GM23338 (cell line): ENCODE measurements around the gene LRRFIP1. TPM values are rescaled to one million over a fixed set of nuclear protein-coding genes. Genes with fewer than 3 reads are reported as not detected.

Source experiments
- ATAC-seq: fragments of 200-7000 bp; cut with Tn5 transposase; 3 replicates; pipeline ENCODE4 v1.9.1; 2020
- DNase-seq: peaks from one replicate; pipeline ENCODE4 v3.0.0-alpha.2; 2015; ENCODE audit warnings: low spot score
- H2AFZ ChIP-seq: fragments of 200-600 bp; sonication (generic); 2 replicates; pipeline ENCODE4 v1.8.0; 2016; ENCODE audit warnings: antibody characterized with exemption, mild to moderate bottlenecking, moderate library complexity
- H3F3A ChIP-seq: fragments of 200-600 bp; sonication (generic); replicated peaks from 2 replicates; pipeline ENCODE4 v1.8.0; 2017; ENCODE audit warnings: antibody characterized with exemption, mixed run types, low read depth
- H3K27ac ChIP-seq: fragments of 200-600 bp; sonication (generic); 2 replicates; pipeline ENCODE4 v1.6.1; 2016; ENCODE audit warnings: low read depth
- H3K27me3 ChIP-seq: fragments of 200-600 bp; sonication (generic); 2 replicates; pipeline ENCODE4 v1.8.0; 2016; ENCODE audit warnings: mild to moderate bottlenecking, mixed run types, moderate library complexity; ENCODE audit not compliant: insufficient read depth
- H3K36me3 ChIP-seq: fragments of 200-600 bp; sonication (generic); 2 replicates; pipeline ENCODE4 v1.8.0; 2016; ENCODE audit warnings: mild to moderate bottlenecking; ENCODE audit not compliant: insufficient read depth
- H3K4me1 ChIP-seq: fragments of 200-600 bp; sonication (generic); 2 replicates; pipeline ENCODE4 v1.8.0; 2016; ENCODE audit warnings: mild to moderate bottlenecking, moderate library complexity; ENCODE audit not compliant: insufficient read depth
- H3K4me2 ChIP-seq: fragments of 200-600 bp; sonication (generic); 2 replicates; pipeline ENCODE4 v1.7.1; 2017; ENCODE audit warnings: mixed run types
- H3K4me3 ChIP-seq: fragments of 200-600 bp; sonication (generic); 2 replicates; pipeline ENCODE4 v1.6.1; 2016; ENCODE audit warnings: mixed run types
- H3K79me2 ChIP-seq: fragments of 200-600 bp; sonication (generic); replicated peaks from 2 replicates; pipeline ENCODE4 v1.8.0; 2017; ENCODE audit warnings: mild to moderate bottlenecking; ENCODE audit not compliant: insufficient read depth
- H3K9me2 ChIP-seq: fragments of 200-600 bp; sonication (generic); 2 replicates; pipeline ENCODE4 v1.8.0; 2017; ENCODE audit not compliant: insufficient read depth
- H4K20me1 ChIP-seq: fragments of 200-600 bp; sonication (generic); replicated peaks from 2 replicates; pipeline ENCODE4 v1.8.0; 2017; ENCODE audit warnings: mild to moderate bottlenecking; ENCODE audit not compliant: insufficient read depth
- H3K27ac Mint-ChIP-seq: 2 replicates; pipeline ENCODE4 v1.8.0; 2020; ENCODE audit warnings: inconsistent platforms, mild to moderate bottlenecking, moderate library complexity, mixed read lengths
- H3K27me3 Mint-ChIP-seq: 3 replicates; pipeline ENCODE4 v1.8.0; 2022; ENCODE audit warnings: low read depth, mild to moderate bottlenecking, moderate library complexity, mixed read lengths, inconsistent platforms; ENCODE audit not compliant: insufficient read depth, poor library complexity
- H3K36me3 Mint-ChIP-seq: 3 replicates; pipeline ENCODE4 v1.8.0; 2021; ENCODE audit warnings: low read depth, mild to moderate bottlenecking, inconsistent platforms, moderate library complexity, mixed read lengths
- H3K4me1 Mint-ChIP-seq: 3 replicates; pipeline ENCODE4 v1.8.0; 2020; ENCODE audit warnings: mild to moderate bottlenecking, inconsistent platforms, mixed read lengths
- H3K4me3 Mint-ChIP-seq: 3 replicates; pipeline ENCODE4 v1.8.0; 2021; ENCODE audit warnings: moderate library complexity, mild to moderate bottlenecking, inconsistent platforms, mixed read lengths
- H3K9me3 Mint-ChIP-seq: 3 replicates; pipeline ENCODE4 v1.8.0; 2020; ENCODE audit warnings: moderate library complexity, mild to moderate bottlenecking, inconsistent platforms, mixed read lengths
- EZH2 ChIP-seq: fragments of 200-600 bp; sonication (generic); IDR thresholded peaks from one replicate; pipeline ENCODE4 v1.8.0; 2017; ENCODE audit warnings: antibody characterized with exemption, mild to moderate bottlenecking, low read depth; ENCODE audit not compliant: unreplicated experiment
- JUNB ChIP-seq: IDR thresholded peaks from one replicate; pipeline ENCODE4 v1.6.1; 2016; ENCODE audit warnings: antibody characterized with exemption; ENCODE audit not compliant: unreplicated experiment
- STAT1 ChIP-seq: IDR thresholded peaks from one replicate; pipeline ENCODE4 v1.6.1; 2016; ENCODE audit warnings: antibody characterized with exemption; ENCODE audit not compliant: unreplicated experiment
- ZNF114 ChIP-seq: fragments of 250-450 bp; sonication (Bioruptor Pico); IDR thresholded peaks from 2 replicates; pipeline ENCODE4 v1.5.0; 2020; ENCODE audit warnings: mild to moderate bottlenecking, moderate library complexity
- ZNF462 ChIP-seq: fragments of 250-450 bp; sonication (Bioruptor Pico); IDR thresholded peaks from 2 replicates; pipeline ENCODE4 v1.5.0; 2020; ENCODE audit warnings: mild to moderate bottlenecking, moderate library complexity
- polyA plus RNA-seq: library from polyadenylated mRNA; unstranded; fragments of >200 nt; fragmentation: Nextera tagmentation; extraction: Ambion mirVana; gene quantifications from 2 replicates; pipeline ENCODE4 v1.2.1, GENCODE V29; 2016
- total RNA-seq: library from RNA; depleted of rRNA; stranded (reverse); fragments of >200 nt; shearing (Covaris generic); gene quantifications from 2 replicates; pipeline ENCODE4 v1.2.3, GENCODE V29; 2014
- TF ChIP-seq, protein P1 (sequence below): IDR thresholded peaks from one replicate; pipeline ENCODE4 v1.6.1; 2018; ENCODE audit warnings: antibody characterized with exemption; ENCODE audit not compliant: unreplicated experiment
- TF ChIP-seq, protein P2 (sequence below), 2 experiments: fragments of 200-600 bp in 1 of 2; sonication (generic) in 1 of 2; conservative IDR thresholded peaks; 2 replicates each; pipeline versions ENCODE4 v1.5.1 to v1.6.1; 2016 to 2017; ENCODE audit warnings: antibody characterized with exemption in 2 of 2, low read depth in 2 of 2, mild to moderate bottlenecking in 2 of 2, moderate library complexity in 1 of 2

Gene LRRFIP1
- total and polyA plus RNA-seq, 2 experiments from 2014 or later, result 59.6 to 178 TPM

- TF ChIP-seq, protein P1, sequence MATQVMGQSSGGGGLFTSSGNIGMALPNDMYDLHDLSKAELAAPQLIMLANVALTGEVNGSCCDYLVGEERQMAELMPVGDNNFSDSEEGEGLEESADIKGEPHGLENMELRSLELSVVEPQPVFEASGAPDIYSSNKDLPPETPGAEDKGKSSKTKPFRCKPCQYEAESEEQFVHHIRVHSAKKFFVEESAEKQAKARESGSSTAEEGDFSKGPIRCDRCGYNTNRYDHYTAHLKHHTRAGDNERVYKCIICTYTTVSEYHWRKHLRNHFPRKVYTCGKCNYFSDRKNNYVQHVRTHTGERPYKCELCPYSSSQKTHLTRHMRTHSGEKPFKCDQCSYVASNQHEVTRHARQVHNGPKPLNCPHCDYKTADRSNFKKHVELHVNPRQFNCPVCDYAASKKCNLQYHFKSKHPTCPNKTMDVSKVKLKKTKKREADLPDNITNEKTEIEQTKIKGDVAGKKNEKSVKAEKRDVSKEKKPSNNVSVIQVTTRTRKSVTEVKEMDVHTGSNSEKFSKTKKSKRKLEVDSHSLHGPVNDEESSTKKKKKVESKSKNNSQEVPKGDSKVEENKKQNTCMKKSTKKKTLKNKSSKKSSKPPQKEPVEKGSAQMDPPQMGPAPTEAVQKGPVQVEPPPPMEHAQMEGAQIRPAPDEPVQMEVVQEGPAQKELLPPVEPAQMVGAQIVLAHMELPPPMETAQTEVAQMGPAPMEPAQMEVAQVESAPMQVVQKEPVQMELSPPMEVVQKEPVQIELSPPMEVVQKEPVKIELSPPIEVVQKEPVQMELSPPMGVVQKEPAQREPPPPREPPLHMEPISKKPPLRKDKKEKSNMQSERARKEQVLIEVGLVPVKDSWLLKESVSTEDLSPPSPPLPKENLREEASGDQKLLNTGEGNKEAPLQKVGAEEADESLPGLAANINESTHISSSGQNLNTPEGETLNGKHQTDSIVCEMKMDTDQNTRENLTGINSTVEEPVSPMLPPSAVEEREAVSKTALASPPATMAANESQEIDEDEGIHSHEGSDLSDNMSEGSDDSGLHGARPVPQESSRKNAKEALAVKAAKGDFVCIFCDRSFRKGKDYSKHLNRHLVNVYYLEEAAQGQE, result no peak
- no peak for TF ChIP-seq EZH2
Measured at GRCh38 chr2:237629188-237629534, 1.8 kb downstream of the LRRFIP1 start (continued).

GRCh38 chr2:237629739-237630138 lies 2.4 kb downstream of the LRRFIP1 start:
- TF ChIP-seq ZNF462 (CRISPR knock-in tag), result no peak
- TF ChIP-seq STAT1, result no peak
- TF ChIP-seq ZNF114 (CRISPR knock-in tag), result no peak
- no peak for TF ChIP-seq JUNB
- no peak for TF ChIP-seq EZH2
- TF ChIP-seq, protein P2, sequence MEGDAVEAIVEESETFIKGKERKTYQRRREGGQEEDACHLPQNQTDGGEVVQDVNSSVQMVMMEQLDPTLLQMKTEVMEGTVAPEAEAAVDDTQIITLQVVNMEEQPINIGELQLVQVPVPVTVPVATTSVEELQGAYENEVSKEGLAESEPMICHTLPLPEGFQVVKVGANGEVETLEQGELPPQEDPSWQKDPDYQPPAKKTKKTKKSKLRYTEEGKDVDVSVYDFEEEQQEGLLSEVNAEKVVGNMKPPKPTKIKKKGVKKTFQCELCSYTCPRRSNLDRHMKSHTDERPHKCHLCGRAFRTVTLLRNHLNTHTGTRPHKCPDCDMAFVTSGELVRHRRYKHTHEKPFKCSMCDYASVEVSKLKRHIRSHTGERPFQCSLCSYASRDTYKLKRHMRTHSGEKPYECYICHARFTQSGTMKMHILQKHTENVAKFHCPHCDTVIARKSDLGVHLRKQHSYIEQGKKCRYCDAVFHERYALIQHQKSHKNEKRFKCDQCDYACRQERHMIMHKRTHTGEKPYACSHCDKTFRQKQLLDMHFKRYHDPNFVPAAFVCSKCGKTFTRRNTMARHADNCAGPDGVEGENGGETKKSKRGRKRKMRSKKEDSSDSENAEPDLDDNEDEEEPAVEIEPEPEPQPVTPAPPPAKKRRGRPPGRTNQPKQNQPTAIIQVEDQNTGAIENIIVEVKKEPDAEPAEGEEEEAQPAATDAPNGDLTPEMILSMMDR (conservative IDR thresholded peaks at IDR 0.05; ENCODE audit: low read depth in 2 of 2), result no peak
- H4K20me1 ChIP-seq, result no peaks in the 10 kb centered on the region; the same call in 1 of the 2 replicates
- H3K27ac ChIP-seq, result no peak overlapping the region
- DNase-seq, result no peak
- Mint-ChIP-seq H3K27me3 (peaks cover 28% of the 10 kb centered on the region), H3K9me3 (peaks cover 2% of the 10 kb centered on the region; the same call in 2 of the 3 replicates), H3K36me3 (peaks cover 34% of the 10 kb centered on the region), H3K4me1 (peaks cover 29% of the 10 kb centered on the region), H3K27ac (no peak overlapping the region), H3K4me3 (no peak overlapping the region; the same call in 2 of the 3 replicates)
- H3F3A ChIP-seq, result no peaks in the 10 kb centered on the region; the same call in 1 of the 2 replicates
- no peak overlapping the region for H2AFZ ChIP-seq
- H3K9me2 ChIP-seq, result no peaks in the 10 kb centered on the region; the same call in none of the 2 replicates
- no peak for ATAC-seq
- peaks cover 20% of the 10 kb centered on the region for H3K79me2 ChIP-seq
- H3K27me3 ChIP-seq, result peaks cover 39% of the 10 kb centered on the region
- no peak overlapping the region for H3K4me2 ChIP-seq
- H3K4me1 ChIP-seq, result peaks cover 12% of the 10 kb centered on the region
- no peak overlapping the region for H3K4me3 ChIP-seq
- 0 out of 2 replicates have a peak, but pooled peaks cover 3% of the 10 kb centered on the region for H3K36me3 ChIP-seq
